GM18519 (cell line): ENCODE data around the gene TMEM47.

Experiments
- ATAC-seq: cut with Tn5 transposase; IDR thresholded peaks from one replicate; pipeline ENCODE4 v1.9.1; 2021; ENCODE audit warnings: mild to moderate bottlenecking, moderate library complexity; ENCODE audit not compliant: unreplicated experiment, low FRiP score

TMEM47 gene

GRCh38 chrX:34656842-34657725 lies at the start of gene TMEM47:
Gene TMEM47, minus strand, starts transcription at chrX:34657285. Its CDS starts 256 bp downstream, at chrX:34657029.
- ATAC-seq, result no peak

- ATAC-seq, result no peak
Measured at GRCh38 chrX:34687095-34687494, 30.0 kb upstream of the TMEM47 start.

DNA sequence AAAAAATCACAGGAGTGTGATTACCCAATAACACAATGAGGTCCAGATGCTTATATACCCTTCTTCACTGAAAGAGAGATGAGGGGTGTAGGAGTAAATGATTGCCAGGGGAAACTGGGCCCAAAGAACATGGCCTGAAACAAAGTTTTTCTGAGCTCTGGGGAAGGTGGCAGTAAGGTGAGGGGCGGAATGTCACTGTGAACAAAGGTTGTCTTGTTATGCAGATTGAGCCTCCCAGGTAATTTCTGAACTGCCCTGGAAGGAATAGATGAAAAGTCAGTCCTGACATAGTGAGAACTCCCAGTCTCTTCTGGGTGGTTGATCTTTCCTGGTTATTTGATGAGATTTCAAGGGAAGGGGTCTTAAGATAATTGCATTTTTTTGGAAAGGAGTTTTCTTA lies 2.5 kb upstream of the TMEM47 start:
- ATAC-seq, result no peak

- ATAC-seq, result no peak
Measured at GRCh38 chrX:34658326-34658725, 1.2 kb upstream of the TMEM47 start.

DNA sequence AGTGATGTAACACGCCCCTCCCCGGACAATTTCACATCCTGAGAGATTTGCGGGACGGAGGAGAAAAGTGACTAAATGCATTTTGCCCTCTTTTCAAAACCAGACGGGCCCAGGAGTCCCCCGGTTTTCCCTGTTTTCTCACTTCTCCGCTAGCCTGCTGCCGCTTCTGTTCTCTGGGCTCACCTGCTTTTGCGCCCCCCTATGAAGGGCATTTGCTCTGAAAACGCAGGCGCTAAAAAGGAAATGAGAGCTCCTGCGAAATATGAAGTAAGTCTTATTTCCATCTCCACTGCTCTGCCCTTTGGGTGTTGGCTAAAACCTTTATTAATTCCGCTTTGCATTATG lies 613 bp upstream of the TMEM47 start:
- ATAC-seq, result no peak

DNA sequence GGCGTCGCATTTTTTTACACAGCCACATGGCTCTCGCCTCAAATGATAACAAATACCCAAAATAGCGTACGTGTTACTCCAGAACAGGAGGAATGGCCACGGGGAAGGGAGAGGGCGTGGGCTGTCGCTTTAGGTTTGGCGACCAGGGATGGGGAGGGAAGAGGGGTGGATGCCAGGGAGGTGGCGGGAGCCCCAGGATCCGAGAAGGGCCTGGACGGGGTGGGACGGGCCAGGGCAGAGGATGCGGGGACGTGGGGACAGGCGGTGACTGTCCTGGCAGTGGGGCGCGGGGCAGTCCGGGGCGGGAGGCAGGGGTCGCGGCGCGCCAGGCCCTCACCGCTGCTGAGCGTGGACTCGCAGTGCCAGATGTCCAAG lies 631 bp downstream of the TMEM47 start:
- no peak for ATAC-seq

GRCh38 chrX:34655501-34656455 lies 1.3 kb downstream of the TMEM47 start:
- no peak for ATAC-seq

- ATAC-seq, result no peak
Measured at GRCh38 chrX:34654696-34655490, 2.2 kb downstream of the TMEM47 start.

DNA sequence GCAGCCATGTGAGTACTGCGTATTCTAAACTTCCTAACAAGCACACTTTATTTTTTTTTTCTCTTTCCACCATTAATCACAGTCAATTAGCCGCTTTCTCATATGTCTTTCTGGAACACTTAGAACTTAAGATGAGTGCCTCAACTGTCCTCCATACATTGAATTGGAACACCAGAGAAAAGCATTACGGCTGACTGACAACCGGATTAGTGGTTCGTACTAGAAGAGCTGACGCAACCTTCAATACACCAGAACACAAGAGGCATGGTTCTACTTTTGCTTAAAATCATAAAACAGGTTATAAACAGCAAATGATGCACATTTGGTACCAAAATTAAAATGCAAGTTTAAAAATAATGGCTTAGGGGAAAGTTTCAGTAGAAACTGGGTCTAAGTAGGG lies 3.3 kb downstream of the TMEM47 start:
- no peak for ATAC-seq

DNA sequence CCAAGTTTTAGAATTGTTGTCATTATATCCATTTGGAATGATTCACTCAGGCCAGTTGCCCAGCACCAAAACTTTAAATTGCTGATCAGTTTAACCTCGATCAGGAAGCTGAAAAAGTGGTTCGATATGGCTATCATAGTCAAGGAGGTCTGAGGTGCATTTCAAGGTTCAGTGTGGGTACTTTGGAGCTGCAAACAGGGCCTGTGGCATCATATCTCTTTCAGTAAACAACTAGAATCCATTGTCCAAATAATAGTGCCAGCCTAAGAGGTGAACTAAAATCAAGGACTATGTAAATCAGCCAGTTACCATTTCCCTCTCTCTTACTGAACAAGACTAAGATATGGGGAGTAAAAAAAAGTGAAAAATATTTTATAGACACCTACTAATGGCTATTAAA lies 14.2 kb downstream of the TMEM47 start:
- no peak for ATAC-seq

GRCh38 chrX:34638116-34638515 lies 19.0 kb downstream of the TMEM47 start:
- ATAC-seq, result no peak

DNA sequence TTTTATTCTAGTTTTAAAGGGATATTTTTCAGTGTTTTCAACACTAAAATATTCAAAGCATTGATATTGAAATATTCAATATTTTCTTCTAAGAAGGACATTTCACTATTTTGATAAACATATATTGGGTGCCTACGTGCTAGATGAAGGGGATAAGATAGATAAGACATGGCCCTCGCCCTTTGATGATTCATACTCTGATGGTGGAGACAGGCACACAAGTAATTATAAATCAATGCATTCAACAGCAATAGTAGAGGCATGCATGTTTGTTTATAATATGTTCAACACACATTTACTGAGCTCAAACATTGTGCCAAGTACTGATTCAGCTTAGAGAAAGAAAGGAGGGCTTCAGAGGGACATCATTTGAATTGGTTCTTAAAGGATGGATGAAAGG lies 22.7 kb downstream of the TMEM47 start:
- no peak for ATAC-seq

GRCh38 chrX:34632384-34632783 lies 24.7 kb downstream of the TMEM47 start:
- no peak for ATAC-seq

DNA sequence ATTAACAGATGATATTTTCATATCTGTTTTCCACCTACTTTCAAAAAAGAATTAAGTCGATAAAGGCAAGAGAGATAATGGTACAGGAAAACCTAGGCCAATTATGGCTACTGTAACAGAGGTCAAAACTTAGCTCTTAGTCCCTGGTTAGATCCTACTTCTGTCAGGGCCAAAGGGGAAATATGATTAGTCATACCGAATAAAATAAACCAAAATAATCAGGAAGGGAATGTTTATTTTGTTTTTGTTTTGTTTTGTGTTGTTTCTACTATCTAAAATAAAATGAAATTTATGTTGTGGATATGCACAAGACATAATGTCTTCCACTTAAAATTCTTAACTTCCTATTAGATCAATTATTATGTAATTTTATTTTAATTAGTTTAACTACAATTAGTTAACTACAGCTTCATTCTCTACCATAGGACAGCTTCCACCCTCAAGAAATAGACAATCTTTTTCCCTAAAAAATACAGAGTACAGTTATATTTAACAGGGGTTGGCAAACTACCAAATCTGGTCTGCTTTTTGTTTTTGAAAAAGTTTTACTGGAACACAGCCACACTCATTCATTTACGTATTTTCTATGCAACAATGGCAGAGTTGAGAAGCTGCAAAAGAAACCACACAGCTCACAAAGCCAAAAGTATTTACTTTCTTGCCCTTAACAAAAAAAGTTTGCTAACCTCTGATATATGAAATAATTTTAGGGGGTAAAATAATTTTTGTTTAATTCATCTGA lies 25.4 kb downstream of the TMEM47 start:
- ATAC-seq, result no peak

DNA sequence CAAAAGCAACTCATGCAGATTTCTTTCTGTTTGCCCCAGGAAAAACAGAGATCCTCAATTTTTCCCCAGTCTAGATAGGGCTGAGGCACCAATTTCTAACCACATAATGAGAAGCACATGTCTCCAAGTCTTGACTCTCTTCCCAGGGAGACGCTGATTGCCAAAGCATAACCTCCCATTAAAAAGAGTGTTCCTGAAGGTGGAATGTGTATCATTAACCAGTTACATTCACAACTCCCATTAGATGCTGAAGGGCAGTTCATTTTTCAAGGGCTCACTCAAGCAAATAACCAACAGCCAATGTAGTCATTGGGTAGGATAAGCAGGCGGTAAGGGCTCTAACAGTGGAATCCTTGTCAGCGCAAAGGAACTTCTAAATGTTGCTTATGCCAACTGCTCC lies 27.5 kb downstream of the TMEM47 start:
- no peak for ATAC-seq

- no peak for ATAC-seq
Measured at GRCh38 chrX:34624416-34624815, 32.7 kb downstream of the TMEM47 start.

- ATAC-seq, result no peak
Measured at GRCh38 chrX:34619920-34620319, 37.2 kb downstream of the TMEM47 start.

DNA sequence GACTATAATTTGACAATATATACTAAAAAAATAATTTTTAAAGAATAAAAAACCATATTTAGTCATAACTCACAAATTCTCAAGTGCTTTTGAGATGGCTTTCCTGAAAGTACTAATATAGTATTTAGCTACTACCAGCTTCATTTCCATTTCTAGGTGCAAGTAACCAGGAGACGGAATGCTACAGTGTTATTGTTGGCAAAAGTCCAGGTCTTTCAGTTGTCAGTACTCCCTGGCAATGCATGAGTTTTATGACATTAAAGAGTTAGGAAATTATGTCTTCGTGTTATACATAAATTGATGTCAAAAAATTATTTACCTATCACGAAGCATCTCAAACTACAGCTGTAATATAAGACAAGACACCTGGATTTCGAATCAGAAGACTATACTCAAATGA lies 45.0 kb downstream of the TMEM47 start:
- ATAC-seq, result no peak

GRCh38 chrX:34598362-34598761 lies 58.7 kb downstream of the TMEM47 start:
- ATAC-seq, result no peak

DNA sequence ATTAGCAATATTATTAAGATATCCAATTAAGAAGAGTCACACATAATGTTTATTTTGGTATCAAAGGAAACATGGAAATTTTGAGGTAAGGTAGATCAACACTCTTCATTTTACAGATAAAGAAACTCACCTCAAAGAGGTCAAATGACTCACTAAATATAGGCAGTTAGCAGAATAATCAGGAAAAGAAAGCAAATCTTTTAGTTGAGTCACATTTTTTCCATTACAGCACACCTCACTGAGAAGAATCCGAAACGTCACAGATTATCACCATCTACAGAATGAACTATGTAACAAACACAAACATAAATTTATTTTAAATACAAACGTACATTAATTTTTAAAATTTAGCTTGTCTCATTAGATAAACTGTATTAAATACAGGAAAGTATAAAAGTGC lies 70.1 kb downstream of the TMEM47 start:
- no peak for ATAC-seq
